Stimulated activated naive CD8-positive, alpha-beta T cell treated with anti-CD3 and anti-CD28 coated beads, Interleukin-15, Interleukin-2, amounts not matched to agents 100 ng/mL and 50 ng/mL, for 24 hours (primary cell): ENCODE measurements around the gene C16orf96.
"Not testable (repeated sequence)": the region's sequence is repeated elsewhere in the genome, so short reads cannot be mapped to it uniquely, and the experiment has no call there.

ENCODE experiments used
- H3K27ac Mint-ChIP-seq: one replicate; pipeline ENCODE4 v1.8.0; 2021; ENCODE audit warnings: mild to moderate bottlenecking, mixed read lengths
- H3K27me3 Mint-ChIP-seq: one replicate; pipeline ENCODE4 v1.8.0; 2021; ENCODE audit warnings: mixed read lengths
- H3K36me3 Mint-ChIP-seq: one replicate; pipeline ENCODE4 v1.8.0; 2021; ENCODE audit warnings: low read depth, mixed read lengths
- H3K4me1 Mint-ChIP-seq: one replicate; pipeline ENCODE4 v1.8.0; 2021; ENCODE audit warnings: low read depth, mixed read lengths
- H3K4me3 Mint-ChIP-seq: one replicate; pipeline ENCODE4 v1.8.0; 2021; ENCODE audit warnings: mild to moderate bottlenecking, mixed read lengths
- H3K9me3 Mint-ChIP-seq: one replicate; pipeline ENCODE4 v1.8.0; 2021; ENCODE audit warnings: mixed read lengths

Gene C16orf96

DNA sequence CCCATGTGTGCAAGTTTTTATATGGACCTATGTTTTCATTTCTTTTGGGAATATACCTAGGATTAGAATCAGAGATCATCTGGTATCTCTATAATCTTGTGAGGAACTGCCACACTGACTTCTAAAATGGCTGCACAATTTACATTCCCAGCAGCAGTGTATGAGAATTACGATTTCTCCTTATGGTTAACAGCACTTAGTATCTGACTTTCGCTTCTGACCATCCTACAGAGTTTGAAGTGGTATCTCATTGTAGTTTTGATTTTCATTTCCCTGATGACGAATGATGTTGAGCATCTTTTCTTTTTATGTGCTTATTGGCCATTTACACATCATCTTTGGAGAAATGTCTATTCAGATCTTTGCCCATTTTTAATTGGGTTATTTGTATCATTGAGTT lies 10.0 kb downstream of the C16orf96 start:
- Mint-ChIP-seq H3K4me3 (no peak overlapping the region), H3K36me3 (no peaks in the 10 kb centered on the region), H3K27ac (no peak overlapping the region), H3K4me1 (peaks cover 3% of the 10 kb centered on the region), H3K27me3 (no peaks in the 10 kb centered on the region), H3K9me3 (no peaks in the 10 kb centered on the region)

DNA sequence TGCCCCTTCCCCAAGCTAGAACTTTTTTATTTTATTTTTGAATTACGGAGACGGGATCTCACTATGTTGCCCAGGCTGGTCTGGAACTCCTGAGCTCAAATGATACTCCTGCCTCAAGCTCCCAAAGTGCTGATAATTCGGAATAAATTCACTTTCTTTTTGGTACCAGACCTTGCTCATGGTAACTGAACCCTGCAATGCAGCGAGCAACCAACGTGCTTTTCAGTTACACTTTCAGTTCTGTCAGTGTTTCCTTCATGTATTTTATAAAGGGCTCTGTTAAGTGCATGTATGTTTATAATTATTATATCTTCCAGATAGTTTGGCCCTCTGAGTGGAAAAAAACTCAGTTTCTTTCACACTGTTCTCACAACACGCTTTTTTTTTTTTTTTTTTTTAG lies 13.9 kb downstream of the C16orf96 start:
- Mint-ChIP-seq H3K27me3 (no peaks in the 10 kb centered on the region), H3K4me3 (no peak overlapping the region), H3K36me3 (no peaks in the 10 kb centered on the region), H3K27ac (no peak overlapping the region), H3K9me3 (no peaks in the 10 kb centered on the region), H3K4me1 (peaks cover 3% of the 10 kb centered on the region)

DNA sequence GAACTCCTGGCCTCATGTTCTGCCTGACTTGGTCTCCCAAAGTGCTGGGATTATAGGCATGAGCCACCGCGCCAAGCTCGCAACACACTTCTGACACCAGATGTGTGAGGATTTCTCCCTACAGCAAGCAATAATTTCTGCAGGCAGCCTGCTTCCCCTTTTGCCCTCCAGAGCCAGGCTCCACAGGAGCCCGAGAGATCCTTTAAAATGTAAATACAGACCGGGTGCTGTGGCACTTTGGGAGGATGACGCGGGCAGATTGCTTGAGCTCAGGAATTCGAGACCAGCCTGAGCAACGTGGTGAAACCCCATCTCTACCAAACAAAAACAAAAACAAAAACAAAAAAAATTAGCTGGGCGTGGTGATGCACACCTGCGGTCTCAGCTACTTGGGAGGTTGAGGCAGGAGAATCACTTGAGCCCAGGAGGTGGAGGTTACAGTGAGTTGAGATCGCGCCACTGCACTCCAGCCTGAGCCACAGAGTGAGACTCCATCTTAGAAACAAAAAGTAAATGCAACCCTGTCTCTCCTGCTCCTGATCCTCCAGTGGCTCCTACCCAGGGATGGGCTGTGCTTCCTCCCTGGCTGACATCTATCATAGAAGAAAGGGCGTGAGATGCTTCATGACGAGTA lies 14.7 kb downstream of the C16orf96 start:
- H3K4me3 Mint-ChIP-seq, result no peak overlapping the region
- H3K36me3 Mint-ChIP-seq, result no peaks in the 10 kb centered on the region
- peaks cover 3% of the 10 kb centered on the region for H3K4me1 Mint-ChIP-seq
- H3K27me3 Mint-ChIP-seq, result no peaks in the 10 kb centered on the region
- H3K27ac Mint-ChIP-seq, result no peak overlapping the region
- no peaks in the 10 kb centered on the region for H3K9me3 Mint-ChIP-seq

DNA sequence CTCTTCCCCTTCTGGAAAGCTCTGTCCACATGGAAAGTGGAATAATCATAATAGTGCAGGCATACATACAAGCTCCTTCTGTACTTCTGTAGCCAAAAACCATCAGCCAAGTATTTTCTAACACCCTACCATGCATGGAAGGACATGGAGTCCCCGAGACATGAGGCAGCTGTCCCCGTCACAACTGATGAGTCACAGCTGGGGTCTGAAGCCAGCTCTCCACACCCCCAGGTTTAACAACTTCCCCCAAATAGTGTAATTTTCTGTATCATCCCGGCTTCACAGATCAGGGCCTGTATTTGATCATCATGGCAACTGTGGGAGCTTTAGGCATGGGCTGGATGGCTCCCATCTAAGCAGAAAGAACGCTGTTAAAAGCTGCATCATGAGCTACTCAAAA lies 16.6 kb downstream of the C16orf96 start:
- no peaks in the 10 kb centered on the region for H3K4me1 Mint-ChIP-seq
- H3K36me3 Mint-ChIP-seq, result no peaks in the 10 kb centered on the region
- H3K4me3 Mint-ChIP-seq, result no peak overlapping the region
- H3K9me3 Mint-ChIP-seq, result no peaks in the 10 kb centered on the region
- H3K27ac Mint-ChIP-seq, result no peak overlapping the region
- H3K27me3 Mint-ChIP-seq, result no peaks in the 10 kb centered on the region

DNA sequence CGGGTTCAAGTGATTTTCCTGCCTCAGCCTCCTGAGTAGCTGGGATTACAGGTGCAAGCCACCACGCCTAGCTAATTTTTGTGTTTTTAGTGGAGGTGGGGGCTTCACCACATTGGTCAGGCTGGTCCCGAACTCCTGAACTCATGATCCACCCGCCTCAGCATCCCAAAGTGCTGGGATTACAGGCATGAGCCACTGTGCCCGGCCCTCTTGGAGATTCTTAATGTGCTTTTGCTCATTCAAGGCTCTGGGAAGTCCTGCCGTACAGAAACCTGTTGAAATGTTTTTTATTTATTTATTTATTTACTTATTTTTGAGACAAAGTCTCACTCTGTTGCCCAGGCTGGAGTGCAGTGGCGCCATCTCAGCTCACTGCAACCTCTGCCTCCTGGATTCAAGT lies 17.8 kb downstream of the C16orf96 start:
- H3K36me3 Mint-ChIP-seq, H3K27me3 Mint-ChIP-seq, H3K4me3 Mint-ChIP-seq, H3K4me1 Mint-ChIP-seq, H3K27ac Mint-ChIP-seq, H3K9me3 Mint-ChIP-seq: not testable (repeated sequence)

DNA sequence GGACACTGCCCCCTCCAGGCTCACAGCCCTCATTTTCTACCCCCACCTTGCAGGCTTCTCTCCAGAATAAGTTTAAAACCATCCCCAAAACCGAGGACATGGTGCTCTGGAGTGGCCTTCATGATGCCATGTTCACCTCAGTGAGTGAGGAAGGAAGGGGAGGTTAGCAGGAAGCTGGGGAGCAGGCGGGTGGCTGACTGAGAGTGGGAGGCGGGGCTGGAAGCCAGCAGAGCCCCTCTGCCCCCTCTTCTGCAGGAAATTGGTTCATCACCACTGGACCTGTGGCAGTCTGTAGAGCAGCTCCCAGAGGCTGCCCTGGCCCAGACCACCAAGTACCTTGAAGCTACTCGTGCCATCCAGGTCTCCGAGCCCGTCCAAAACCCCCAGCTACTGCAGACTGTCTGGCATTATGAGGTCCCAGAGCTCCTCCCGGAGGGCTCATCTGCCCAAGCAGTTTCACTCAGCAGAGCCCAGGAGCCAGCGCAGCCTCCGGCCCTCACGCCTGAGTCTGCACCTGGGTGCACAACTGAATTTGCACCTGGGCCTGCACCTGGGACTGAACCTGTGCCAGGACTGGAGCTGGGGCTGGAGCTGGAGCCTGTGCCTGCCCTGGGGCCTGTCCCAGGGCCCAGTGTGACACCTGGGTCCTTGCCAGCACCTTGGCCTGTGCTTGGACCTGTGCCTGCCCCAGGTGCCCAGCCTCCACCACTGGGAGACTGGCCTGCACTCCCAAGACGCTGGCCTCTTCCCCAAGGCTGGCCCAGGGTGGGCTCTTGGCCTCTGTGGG lies 19.0 kb downstream of the C16orf96 start:
- H3K4me3 Mint-ChIP-seq, result no peak overlapping the region
- H3K27ac Mint-ChIP-seq, result no peak overlapping the region
- no peaks in the 10 kb centered on the region for H3K27me3 Mint-ChIP-seq
- H3K9me3 Mint-ChIP-seq, result no peaks in the 10 kb centered on the region
- H3K4me1 Mint-ChIP-seq, result no peaks in the 10 kb centered on the region
- H3K36me3 Mint-ChIP-seq, result no peaks in the 10 kb centered on the region

- no peaks in the 10 kb centered on the region for H3K9me3 Mint-ChIP-seq
Measured at GRCh38 chr16:4576008-4576407, 19.9 kb downstream of the C16orf96 start.

DNA sequence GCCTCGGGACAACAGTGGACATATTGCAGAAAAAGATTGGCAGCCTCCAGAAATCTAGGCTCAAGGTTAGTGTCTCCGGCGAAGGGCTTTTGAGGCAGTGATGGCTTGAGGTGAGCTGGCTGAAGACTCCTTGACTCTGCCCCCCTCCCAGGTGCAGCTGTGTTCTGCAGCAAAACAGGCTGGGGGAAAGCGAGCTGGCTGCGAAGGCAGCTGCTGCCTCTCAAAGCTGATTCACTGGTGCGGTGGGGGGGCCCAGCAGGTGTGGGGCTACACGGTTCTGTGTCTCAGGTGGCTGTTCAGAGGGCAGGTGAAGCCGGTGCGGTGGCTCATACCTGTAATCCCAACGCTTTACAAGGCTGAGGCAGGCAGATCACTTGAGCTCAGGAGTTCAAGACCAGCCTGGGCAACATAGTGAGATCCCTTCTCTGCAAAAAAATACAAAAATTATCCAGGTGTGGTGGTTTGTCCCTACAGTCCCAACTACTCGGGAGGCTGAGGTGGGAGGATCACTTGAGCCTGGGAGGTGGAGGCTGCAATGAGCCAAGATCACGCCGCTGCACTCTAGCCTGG lies 22.9 kb downstream of the C16orf96 start:
- Mint-ChIP-seq H3K27me3 (no peaks in the 10 kb centered on the region), H3K4me3 (no peak overlapping the region), H3K4me1 (no peaks in the 10 kb centered on the region), H3K27ac (no peak overlapping the region), H3K9me3 (no peaks in the 10 kb centered on the region), H3K36me3 (no peaks in the 10 kb centered on the region)

More at GRCh38 chr16:4576008-4576407, 19.9 kb downstream of the C16orf96 start:
- Mint-ChIP-seq H3K36me3 (no peaks in the 10 kb centered on the region), H3K4me3 (no peak overlapping the region), H3K4me1 (no peaks in the 10 kb centered on the region), H3K27me3 (no peaks in the 10 kb centered on the region), H3K27ac (no peak overlapping the region)

DNA sequence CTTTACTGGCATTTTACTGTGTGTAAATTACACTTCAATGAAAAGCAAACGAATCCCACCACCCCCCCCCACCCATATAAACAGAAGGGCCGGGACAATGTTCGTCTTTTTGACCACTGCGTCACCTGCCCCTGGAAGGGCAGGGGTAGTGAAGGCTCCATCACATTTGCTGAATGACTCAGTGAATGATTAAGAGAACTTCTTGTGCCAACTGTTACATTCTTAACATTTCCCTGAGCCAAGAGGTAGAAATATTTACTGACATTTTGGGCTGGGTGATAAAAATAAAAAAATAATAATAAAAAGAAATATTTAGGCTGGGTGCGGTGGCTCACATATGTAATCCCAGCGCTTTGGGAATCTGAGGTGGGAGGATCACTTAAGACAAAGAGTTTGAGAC lies 24.1 kb downstream of the C16orf96 start:
- Mint-ChIP-seq H3K4me1 (no peaks in the 10 kb centered on the region), H3K27ac (no peak overlapping the region), H3K9me3 (no peaks in the 10 kb centered on the region), H3K4me3 (no peak overlapping the region), H3K27me3 (no peaks in the 10 kb centered on the region), H3K36me3 (no peaks in the 10 kb centered on the region)

DNA sequence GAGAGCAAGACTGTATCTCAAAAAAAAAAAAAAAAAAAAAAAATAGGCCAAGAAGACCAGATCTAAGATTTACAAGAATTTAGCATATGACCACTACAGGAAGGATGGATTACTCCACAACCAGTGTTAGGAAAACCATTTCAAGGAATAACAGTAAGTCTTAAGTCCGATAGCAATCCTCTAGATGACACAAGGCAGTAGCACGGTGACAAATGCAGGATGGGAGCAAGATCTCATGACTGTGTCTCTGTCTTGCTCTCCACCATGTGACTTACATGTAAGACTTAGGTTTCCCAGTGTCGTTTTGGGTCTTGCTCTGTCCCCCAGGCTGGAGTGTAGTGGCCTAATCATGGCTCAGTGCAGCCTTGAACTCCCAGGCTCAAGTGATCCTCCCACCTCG lies 27.8 kb downstream of the C16orf96 start:
- Mint-ChIP-seq H3K36me3 (no peaks in the 10 kb centered on the region), H3K4me3 (no peak overlapping the region), H3K27ac (no peak overlapping the region)

GRCh38 chr16:4586291-4586690 lies 30.2 kb downstream of the C16orf96 start:
- H3K9me3 Mint-ChIP-seq, result no peaks in the 10 kb centered on the region
- H3K4me1 Mint-ChIP-seq, result no peaks in the 10 kb centered on the region
- H3K27ac Mint-ChIP-seq, result no peak overlapping the region
- H3K27me3 Mint-ChIP-seq, result peaks cover 5% of the 10 kb centered on the region
- no peak overlapping the region for H3K4me3 Mint-ChIP-seq
- no peaks in the 10 kb centered on the region for H3K36me3 Mint-ChIP-seq

More for the DNA sequence above, 27.8 kb downstream of the C16orf96 start:
- Mint-ChIP-seq H3K9me3 (no peaks in the 10 kb centered on the region), H3K4me1 (no peaks in the 10 kb centered on the region), H3K27me3 (peaks cover 5% of the 10 kb centered on the region)

GRCh38 chr16:4588386-4588785 lies 32.2 kb downstream of the C16orf96 start:
- Mint-ChIP-seq H3K27ac (no peak overlapping the region), H3K27me3 (peaks cover 5% of the 10 kb centered on the region), H3K4me3 (no peak overlapping the region), H3K9me3 (no peaks in the 10 kb centered on the region), H3K4me1 (no peaks in the 10 kb centered on the region), H3K36me3 (no peaks in the 10 kb centered on the region)

DNA sequence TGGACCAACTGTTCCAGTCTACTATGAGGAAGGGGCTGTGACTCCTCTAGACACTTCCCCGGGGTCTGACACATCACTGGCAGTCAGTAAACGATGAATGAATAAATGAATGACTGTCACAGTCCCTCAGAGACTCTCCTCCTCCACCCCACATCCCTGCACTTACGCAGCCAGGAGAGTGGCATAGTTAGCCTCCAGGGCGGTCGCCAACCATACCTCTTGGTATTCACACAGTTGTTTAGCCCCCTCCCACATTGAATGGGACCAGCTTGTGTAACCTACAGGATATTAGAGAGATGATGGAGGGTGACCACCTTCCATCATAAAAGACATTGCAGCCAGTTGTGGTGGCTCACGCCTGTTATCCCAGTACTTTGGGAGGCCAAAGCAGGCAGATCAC lies 32.8 kb downstream of the C16orf96 start:
- Mint-ChIP-seq H3K27ac (no peak overlapping the region), H3K36me3 (no peaks in the 10 kb centered on the region), H3K9me3 (no peaks in the 10 kb centered on the region), H3K4me3 (no peak overlapping the region), H3K4me1 (no peaks in the 10 kb centered on the region), H3K27me3 (peaks cover 5% of the 10 kb centered on the region)

GRCh38 chr16:4591191-4591590 lies 35.1 kb downstream of the C16orf96 start:
- Mint-ChIP-seq H3K4me1 (no peaks in the 10 kb centered on the region), H3K27ac (no peak overlapping the region), H3K27me3 (no peaks in the 10 kb centered on the region), H3K36me3 (no peaks in the 10 kb centered on the region), H3K4me3 (no peak overlapping the region), H3K9me3 (no peaks in the 10 kb centered on the region)

DNA sequence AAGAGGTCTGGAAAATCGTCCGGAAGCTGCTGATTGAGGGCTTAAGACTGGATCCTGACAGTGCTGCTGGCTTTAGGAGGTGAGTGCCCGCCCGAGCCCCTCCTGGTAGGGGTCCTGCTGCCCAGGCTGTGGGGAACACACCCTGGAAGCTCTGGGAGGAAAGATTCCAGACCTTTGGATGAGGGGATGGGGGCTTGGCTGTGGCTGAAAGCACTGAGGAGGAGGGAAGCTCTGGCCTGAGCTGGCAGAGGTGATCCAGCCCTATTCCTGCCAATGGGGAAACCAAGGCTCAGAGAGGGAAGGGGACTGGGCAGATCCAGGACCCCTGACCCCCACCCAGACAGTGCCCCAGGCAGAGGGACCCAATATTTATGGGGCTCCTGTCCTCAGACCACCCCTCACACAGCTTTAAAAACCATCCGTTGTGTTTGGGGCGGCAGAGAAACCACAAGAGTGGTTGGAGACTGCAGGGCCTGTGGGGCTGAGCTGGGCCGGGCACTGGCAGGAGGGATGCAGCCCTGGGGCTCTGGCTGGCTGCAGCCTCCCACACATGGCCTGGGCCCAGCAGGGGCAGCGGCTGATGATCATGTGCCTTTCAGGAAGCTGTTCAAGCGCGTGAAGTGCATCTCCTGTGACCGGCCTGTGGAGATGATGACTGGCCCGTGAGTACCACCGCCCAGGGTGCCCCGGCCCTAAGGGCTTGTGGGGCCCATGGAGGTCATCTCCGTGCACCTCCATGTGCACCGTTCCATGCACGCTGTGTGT lies 35.7 kb downstream of the C16orf96 start:
- H3K4me1 Mint-ChIP-seq, result no peaks in the 10 kb centered on the region
- no peaks in the 10 kb centered on the region for H3K36me3 Mint-ChIP-seq
- no peaks in the 10 kb centered on the region for H3K27me3 Mint-ChIP-seq
- H3K4me3 Mint-ChIP-seq, result no peak overlapping the region
- no peaks in the 10 kb centered on the region for H3K9me3 Mint-ChIP-seq
- H3K27ac Mint-ChIP-seq, result no peak overlapping the region
